Posterior vena cava (tissue), 2 donors: Measurements from ENCODE around the gene CRYZ. TPM values are rescaled to one million over a fixed set of nuclear protein-coding genes. Genes with fewer than 3 reads are reported as not detected.
"Not testable (repeated sequence)": the region's sequence is repeated elsewhere in the genome, so short reads cannot be mapped to it uniquely, and the experiment has no call there.

Experiments
- DNase-seq: peaks from one replicate; pipeline ENCODE4 v3.0.0-alpha.2; 2020; ENCODE audit warnings: low spot score
- intact Hi-C, 2 donors: fragments of 100-400 bp; cut with DNase I; formaldehyde crosslinking; loops; one replicate each; pipeline versions ENCODE4 v1.14.1 to v1.14.2; 2022 to 2023
- total RNA-seq, 2 donors: library from RNA; stranded (reverse); fragmentation: NEBNext Ultra II Directional; extraction: Animal tissue kit (Norgen Biotek cat#: 25700); gene quantifications; one replicate each; pipeline ENCODE4 v1.2.1, GENCODE V29; 2021
- donor health status: DM: yes; HTN: yes; CAD: no.
- donor health status: DM: yes; HTN: yes; CAD: no.

Gene CRYZ
- total RNA-seq, 2 donors from 2014 or later: 34.7 to 44.6 TPM

DNA sequence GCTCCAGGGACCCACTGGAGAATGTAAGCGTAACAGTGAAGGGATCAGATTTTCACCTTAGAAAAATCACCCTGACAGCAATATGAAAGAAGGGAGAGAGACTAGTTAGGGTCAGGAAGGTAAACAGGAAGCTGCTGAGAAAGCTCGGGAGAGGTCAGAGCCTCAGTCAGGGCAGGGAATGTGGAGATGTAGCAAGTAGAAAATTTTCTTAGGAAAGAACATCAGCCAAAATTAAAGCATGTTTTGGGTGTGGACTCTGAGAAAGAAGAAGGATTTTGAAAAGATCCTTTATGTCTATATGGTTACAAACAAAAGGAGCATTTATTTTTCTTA lies 42.5 kb downstream of the CRYZ start:
- DNase-seq: no peak
- intact Hi-C loops: no loop called here

DNA sequence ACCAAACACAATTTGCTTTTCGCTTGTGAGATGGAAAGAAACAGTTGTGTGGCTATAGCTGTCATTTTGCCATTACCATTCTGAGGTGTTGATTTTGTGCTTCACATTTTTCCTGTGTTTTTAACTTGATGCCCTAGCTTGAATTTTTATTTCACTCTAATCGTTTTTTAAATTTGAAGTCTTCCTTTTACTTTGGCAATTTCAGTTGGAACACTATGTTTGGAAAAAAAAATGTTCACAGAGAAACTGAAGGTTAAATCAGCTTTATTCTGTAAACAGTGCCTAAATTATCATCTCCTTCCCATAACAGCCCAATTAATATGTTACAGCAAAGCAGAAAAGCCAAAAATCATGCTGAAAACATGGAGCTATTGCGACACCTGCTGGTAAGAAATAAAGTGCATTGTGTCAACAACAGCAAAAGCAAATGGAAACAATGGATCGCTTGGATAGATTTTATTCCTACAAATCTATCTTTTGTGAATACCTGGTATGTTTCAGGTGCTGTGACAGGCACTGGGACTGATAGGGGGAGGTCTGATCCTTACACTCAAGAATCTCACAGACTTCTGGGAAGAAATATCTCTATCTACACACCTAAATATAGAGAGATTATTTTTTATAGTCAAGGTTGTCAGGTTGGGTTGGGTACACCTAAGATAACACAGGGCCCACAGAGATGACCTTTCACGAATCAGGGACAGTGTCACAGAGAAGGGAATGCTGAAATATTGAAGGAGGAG lies 43.1 kb downstream of the CRYZ start:
- intact Hi-C loops: no loop called here
- DNase-seq: no peak

DNA sequence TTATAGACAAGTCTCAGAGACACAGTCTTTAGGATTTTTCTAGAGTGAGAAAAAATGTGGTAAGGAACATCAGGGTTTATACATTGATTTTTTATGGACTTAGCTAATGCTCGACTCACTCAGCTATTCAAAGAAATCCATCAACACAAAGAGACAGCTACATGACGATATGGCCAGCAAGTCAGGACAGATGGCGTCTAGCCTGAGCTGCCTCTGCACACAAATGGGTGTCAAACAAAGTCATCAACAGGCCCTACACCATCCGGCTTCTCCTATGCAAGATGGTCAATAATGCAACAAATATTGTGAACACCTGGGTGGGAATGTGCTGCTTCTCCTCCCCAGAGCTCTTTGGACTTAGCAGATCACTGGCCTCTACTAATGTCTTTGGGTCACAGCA lies 45.9 kb downstream of the CRYZ start:
- intact Hi-C loops: no loop called here
- no peak for DNase-seq

DNA sequence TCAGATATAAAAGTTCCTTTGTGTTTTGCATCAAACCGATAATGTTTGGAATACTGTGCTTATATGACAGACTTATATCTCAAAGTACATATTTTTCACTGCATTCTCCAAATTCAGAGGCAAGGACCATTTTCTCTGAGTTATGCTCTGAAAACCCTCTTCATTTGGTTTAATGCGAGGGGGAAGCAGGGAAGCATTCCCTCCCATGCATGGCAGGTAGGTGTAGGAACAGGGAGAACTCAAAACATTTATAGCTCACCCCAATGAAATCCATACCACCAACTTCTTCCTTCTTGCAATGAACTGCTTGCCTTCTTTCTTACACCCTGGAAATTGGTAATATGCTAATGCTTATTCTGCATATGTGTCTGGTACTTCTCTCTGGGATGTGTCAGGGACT lies 48.5 kb downstream of the CRYZ start:
- intact Hi-C loops: no loop called here
- DNase-seq: no peak

DNA sequence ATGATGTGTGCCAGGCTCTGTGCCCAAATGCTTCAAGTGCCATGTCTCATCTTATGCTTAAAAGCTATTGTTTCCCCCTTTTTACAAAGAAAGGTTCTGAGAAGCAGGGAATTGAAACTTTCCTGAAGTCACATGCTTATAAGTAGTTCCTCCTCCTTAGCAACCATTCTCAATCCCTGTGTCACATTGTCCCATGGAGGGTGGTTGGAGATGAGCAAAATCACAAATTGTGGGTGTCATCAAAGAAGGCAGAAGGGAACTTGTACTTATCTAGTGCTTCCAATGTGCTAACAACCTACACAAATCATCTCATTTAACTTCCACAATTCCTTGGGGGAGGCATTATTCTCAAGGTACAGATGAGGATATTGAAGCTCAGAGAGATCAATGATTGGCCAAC lies 49.2 kb downstream of the CRYZ start:
- DNase-seq: no peak
- intact Hi-C loops: no loop called here

DNA sequence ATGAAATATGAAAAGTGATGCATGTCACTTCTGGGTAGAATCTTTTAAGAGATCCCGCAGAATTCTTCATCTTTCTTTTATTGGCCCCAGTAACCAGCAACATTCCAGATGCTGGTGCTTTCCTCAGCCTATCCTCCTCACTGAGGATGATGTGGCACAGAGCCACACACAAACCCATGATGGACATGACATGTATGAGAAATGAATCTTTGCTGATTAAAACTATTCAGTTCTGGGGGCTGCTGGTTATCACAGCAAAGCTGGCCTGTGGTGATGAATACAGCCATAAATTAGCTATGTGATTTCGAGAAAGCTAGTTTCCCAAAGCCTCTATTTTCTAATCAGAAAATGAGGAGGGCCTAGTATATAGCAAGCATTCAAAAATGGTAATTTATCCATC lies 51.0 kb downstream of the CRYZ start:
- intact Hi-C loops: no loop called here
- no peak for DNase-seq

DNA sequence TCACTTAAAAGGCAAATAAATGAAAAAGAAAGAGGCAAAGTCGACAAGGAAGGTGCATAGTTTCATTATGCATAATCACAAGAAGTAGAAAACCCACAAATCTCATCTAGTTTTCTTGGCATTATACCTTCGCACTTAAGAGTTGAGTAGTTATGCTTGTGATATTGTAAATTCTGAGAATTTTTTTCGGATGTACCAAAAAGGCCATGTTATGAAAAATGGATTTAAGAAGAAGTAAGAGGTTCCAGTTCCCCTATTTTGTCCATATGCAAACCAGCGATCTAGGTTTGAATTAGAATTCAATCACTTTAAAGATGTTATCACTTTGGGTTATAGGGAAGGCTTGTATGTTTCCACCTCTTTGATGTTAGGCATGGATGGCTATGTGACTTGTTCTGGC lies 51.4 kb downstream of the CRYZ start:
- intact Hi-C loops: no loop called here
- DNase-seq: no peak

DNA sequence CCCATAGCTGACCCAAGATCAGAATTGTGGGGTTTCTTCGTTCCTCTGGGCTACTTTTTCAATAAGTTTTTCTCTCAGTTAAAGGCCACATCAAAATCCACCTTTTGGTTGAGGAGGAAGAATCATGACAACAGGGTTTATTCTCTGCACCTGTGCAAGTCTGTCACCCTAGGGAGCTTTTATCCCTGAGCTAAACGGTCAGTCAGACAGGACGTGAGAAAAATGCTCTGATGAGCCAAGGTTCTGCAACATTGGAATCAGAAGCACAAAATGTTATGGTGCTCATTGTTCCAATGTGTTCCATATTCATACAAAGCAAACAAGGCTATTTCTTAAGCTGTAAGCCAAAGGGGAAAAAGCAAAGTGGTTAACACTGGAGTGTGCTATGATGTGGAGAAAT lies 51.8 kb downstream of the CRYZ start:
- intact Hi-C loops: no loop called here
- no peak for DNase-seq

DNA sequence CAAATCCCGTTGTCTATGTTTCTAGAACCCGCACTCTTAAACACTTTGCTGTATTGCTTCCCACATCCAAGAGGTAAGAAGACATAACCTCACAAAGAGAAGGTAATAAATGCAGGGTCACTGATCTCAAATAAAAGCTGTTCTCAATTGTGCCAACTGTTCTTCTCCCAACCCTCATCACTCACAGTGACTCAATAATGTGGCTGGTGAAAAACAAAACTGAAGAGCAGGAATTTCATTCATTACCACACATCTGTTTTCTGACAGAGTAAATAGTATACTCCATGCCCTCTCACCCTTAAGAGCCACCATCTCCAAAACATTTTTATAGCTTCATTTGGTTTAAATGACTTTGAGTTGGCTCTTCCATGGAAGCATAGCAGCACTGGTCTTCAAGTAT lies 53.0 kb downstream of the CRYZ start:
- DNase-seq: no peak
- intact Hi-C loops: no loop called here

DNA sequence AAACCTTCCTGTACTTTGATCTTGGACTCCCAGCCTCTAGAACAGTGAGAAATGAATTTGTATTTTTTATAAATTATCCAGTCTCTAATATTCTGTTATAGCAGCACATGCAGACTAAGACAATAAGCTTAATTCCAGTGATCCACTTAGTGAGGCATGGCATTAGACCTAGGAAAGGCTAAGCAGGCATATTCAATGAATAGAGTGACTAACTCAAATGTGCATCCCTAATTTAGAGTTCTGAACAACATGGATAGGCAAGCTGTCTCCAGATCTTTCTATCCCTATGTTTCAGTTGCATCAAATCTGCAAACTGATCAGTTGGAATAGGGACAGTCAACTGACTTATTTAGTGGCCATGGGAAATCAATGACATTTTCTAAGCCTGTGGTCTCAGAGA lies 54.9 kb downstream of the CRYZ start:
- intact Hi-C loops: no loop called here
- no peak for DNase-seq

DNA sequence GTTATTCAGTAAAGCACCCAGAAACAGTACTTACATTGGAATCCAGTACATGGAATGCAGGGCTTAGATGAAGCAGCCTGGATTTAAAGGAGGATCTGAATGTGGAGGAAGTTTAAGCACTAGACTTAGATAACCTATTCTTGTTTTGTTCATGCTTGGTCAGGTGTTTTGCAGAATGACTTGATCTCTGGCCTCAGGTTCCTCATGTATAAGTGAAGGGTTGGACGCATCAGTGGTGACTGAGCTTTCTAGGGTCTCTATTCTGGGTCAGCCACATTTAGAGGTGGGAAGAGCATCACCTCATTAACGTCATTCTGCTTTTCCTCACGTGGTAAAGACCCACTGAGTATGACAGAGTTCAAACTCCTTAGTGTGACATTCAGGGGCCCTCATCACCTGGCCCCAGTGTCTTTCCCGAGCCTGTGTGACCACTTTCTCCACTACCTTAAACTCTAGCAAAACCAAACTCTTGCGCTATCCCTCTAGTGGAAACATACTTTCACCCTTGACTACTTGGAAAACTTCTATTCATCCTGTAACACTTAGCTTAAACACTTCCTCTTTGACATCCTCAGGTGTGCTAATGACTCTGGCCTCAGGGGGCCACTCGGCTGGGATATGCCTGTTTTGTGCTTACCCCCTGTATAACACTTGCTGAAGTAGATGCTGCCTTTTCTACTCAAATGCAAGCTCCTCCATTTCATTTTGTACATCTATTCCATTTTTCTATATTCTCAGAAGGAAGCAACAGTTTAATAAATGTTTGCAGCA lies 58.4 kb downstream of the CRYZ start:
- no peak for DNase-seq
- intact Hi-C loops: no loop called here

DNA sequence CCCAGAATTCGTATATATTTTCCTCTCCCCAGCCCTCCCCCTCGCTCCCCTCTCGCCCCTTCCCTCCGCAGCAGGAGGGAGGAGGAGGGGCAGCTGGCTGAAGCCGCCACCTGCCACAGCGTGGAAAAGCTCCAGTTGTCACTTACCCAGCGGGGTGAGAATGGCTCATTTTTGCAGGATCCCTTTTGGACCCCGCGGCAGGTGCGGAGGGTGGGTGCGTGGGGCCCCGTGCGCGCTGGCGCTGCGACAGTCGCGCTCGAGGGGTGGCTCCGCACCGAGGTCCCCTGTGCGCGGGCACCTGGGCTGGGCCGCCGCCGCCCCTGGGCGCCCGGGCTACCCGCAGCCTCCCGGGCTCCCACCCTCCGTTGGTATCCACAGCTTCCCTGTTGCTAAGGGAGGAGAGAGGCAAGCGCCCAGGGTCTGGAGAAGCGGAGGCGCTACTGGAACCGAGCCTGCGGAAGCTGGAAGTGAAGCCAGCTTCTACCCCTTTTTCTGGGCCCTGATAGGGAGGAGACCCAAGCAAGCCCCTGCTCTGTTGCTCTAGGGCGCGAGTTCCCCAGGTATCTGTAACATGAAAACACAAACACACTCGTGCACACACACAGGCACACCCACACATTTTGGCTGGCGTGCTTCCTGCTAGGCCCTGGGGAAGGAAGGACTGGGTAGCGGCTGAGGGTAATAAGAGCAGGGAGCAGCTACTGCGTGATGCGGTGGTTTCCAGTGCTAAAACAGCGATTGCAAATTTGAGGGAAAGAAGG lies 59.3 kb downstream of the CRYZ start, which contains the start of gene ERICH3:
Gene ERICH3 (minus strand): TSS at position 442 of the 761 bp plus-strand sequence. CDS start 273 bp downstream, at position 169.
- DNase-seq: no peak
- intact Hi-C loops: no loop called here

DNA sequence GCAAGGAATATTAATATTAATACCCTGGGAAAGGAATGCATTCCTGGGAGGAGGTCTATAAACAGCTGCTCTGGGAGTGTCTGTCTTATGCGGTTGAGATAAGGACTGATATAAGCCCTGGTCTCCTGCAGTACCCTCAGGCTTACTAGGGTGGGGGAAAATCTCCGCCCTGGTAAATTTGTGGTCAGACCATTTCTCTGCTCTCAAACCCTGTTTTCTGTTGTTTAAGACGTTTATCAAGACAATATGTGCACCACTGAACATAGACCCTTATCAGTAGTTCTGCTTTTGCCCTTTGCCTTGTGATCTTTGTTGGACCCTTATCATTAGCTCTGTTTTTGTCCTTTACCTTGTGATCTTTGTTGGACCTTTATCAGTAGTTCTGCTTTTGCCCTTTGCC lies 62.0 kb downstream of the CRYZ start:
- DNase-seq, intact Hi-C loops: not testable (repeated sequence)

Other genes starting within 250 kb of the CRYZ start
- gene LRRC53, start 220.4 kb downstream of the CRYZ start, total RNA-seq: not detected
- under 1 TPM; 0.05 to 0.19 TPM for gene ERICH3, start 59.3 kb downstream of the CRYZ start, total RNA-seq
- gene TYW3, start 102 bp upstream of the CRYZ start, total RNA-seq: 10 to 100 TPM; 19.0 to 20.9 TPM